SK-N-SH (cell line): ENCODE results near the gene ZCCHC2. TPM values are rescaled to one million over a fixed set of nuclear protein-coding genes. Genes with fewer than 3 reads are reported as not detected.

Experiments
- CTCF ChIA-PET: fragments of 300-600, 350-600 bp; formaldehyde crosslinking; extraction: SDS; loops from one replicate; lab custom pipeline; 2021; lab: Yijun Ruan, JAX
- POLR2A ChIA-PET: fragments of 350-600 bp; sonication (Branson Sonifier 250); formaldehyde crosslinking; extraction: SDS; loops from one replicate; lab custom pipeline; 2020; ENCODE audit warnings: antibody characterized with exemption, inconsistent platforms; lab: Yijun Ruan, JAX
- DNase-seq: peaks from one replicate; pipeline ENCODE4 v3.0.0; 2012
- H2AFZ ChIP-seq: fragments of 200-600 bp; sonication (generic); 2 replicates; pipeline ENCODE4 v1.8.1; 2016; ENCODE audit warnings: antibody characterized with exemption, mild to moderate bottlenecking, low read depth
- H3F3A ChIP-seq: fragments of 200-600 bp; sonication (generic); replicated peaks from 2 replicates; pipeline ENCODE3; 2016; ENCODE audit warnings: antibody characterized with exemption, mild to moderate bottlenecking; ENCODE audit not compliant: insufficient read depth
- H3K27ac ChIP-seq, 2 experiments: fragments of 200-500 bp in 1 of 2; fragments of 200-600 bp in 1 of 2; sonication (Bioruptor generic) in 1 of 2; sonication (generic), shearing (Covaris generic) in 1 of 2; 2 replicates each; pipeline versions ENCODE4 v1.5.1 to v1.6.1; 2014 to 2016; ENCODE audit warnings: low read depth in 2 of 2, inconsistent platforms in 1 of 2, low read length in 1 of 2, mild to moderate bottlenecking in 1 of 2, mixed read lengths in 1 of 2
- H3K27me3 ChIP-seq: fragments of 200-600 bp; sonication (generic), shearing (Covaris generic); 2 replicates; pipeline ENCODE4 v1.6.1; 2016; ENCODE audit warnings: mixed run types; ENCODE audit not compliant: insufficient read depth
- H3K36me3 ChIP-seq, 2 experiments: fragments of 200-500 bp in 1 of 2; fragments of 200-600 bp in 1 of 2; sonication (Bioruptor generic) in 1 of 2; sonication (generic) in 1 of 2; replicated peaks in 1 of 2; 2 replicates each; pipeline versions ENCODE3 to v1.5.1; 2014 to 2016; ENCODE audit warnings: low read length in 1 of 2, mild to moderate bottlenecking in 1 of 2; ENCODE audit not compliant: insufficient read depth in 2 of 2, control insufficient read depth in 1 of 2
- H3K4me1 ChIP-seq, 2 experiments: fragments of 200-500 bp in 1 of 2; fragments of 200-600 bp in 1 of 2; sonication (Bioruptor generic) in 1 of 2; sonication (generic), shearing (Covaris generic) in 1 of 2; 2 replicates each; pipeline versions ENCODE4 v1.5.1 to v1.6.1; 2014 to 2016; ENCODE audit warnings: low read depth in 1 of 2, low read length in 1 of 2, mixed run types in 1 of 2; ENCODE audit not compliant: insufficient read depth in 2 of 2, control insufficient read depth in 1 of 2
- H3K4me2 ChIP-seq: fragments of 200-600 bp; sonication (generic), shearing (Covaris generic); 2 replicates; pipeline ENCODE4 v1.6.1; 2017; ENCODE audit warnings: mixed run types
- H3K4me3 ChIP-seq, 2 experiments: fragments of 200-500 bp in 1 of 2; fragments of 200-600 bp in 1 of 2; sonication (Bioruptor generic) in 1 of 2; sonication (generic), shearing (Covaris generic) in 1 of 2; 2 replicates each; pipeline versions ENCODE4 v1.5.1 to v1.8.1; 2014 to 2016; ENCODE audit warnings: low read depth in 2 of 2, inconsistent platforms in 1 of 2, low read length in 1 of 2, mild to moderate bottlenecking in 1 of 2, mixed read lengths in 1 of 2, moderate library complexity in 1 of 2
- H3K79me2 ChIP-seq: fragments of 200-600 bp; sonication (generic); 2 replicates; pipeline ENCODE4 v1.8.1; 2017; ENCODE audit warnings: mild to moderate bottlenecking; ENCODE audit not compliant: insufficient read depth
- H3K9ac ChIP-seq: fragments of 200-600 bp; sonication (generic); 2 replicates; pipeline ENCODE4 v1.6.1; 2017; ENCODE audit warnings: mixed run types
- H3K9me2 ChIP-seq: fragments of 200-600 bp; sonication (generic); 2 replicates; pipeline ENCODE4 v1.6.1; 2017; ENCODE audit warnings: mixed run types
- H3K9me3 ChIP-seq: fragments of 200-600 bp; sonication (generic); 2 replicates; pipeline ENCODE4 v1.6.1; 2017; ENCODE audit warnings: mixed run types, mild to moderate bottlenecking, moderate library complexity
- H4K20me1 ChIP-seq: fragments of 200-600 bp; sonication (generic); 2 replicates; pipeline ENCODE4 v1.6.1; 2017; ENCODE audit warnings: mild to moderate bottlenecking, mixed run types; ENCODE audit not compliant: insufficient read depth
- CHD2 ChIP-seq: fragments of 150-350 bp; IDR thresholded peaks from 2 replicates; pipeline ENCODE4 v1.6.1; 2018; ENCODE audit warnings: low read length; ENCODE audit not compliant: partially characterized antibody
- ELF1 ChIP-seq: IDR thresholded peaks from 2 replicates; pipeline ENCODE4 v1.4.0; 2012
- EP300 ChIP-seq, 2 experiments: IDR thresholded peaks; 2 replicates each; pipeline versions ENCODE4 v1.4.0 to v1.6.1; 2012; ENCODE audit warnings: borderline replicate concordance in 1 of 2, low read depth in 1 of 2, low read length in 1 of 2
- EZH2phosphoT487 ChIP-seq: fragments of 200-600 bp; sonication (generic); IDR thresholded peaks from 2 replicates; pipeline ENCODE4 v1.6.1; 2017; ENCODE audit warnings: low read depth, mixed run types, mild to moderate bottlenecking, antibody characterized with exemption, moderate library complexity, borderline replicate concordance
- FOSL2 ChIP-seq: IDR thresholded peaks from 2 replicates; pipeline ENCODE4 v1.4.0; 2012; ENCODE audit warnings: low read depth, mild to moderate bottlenecking, moderate library complexity, borderline replicate concordance
- FOXM1 ChIP-seq: IDR thresholded peaks from 2 replicates; pipeline ENCODE4 v1.4.0; 2012; ENCODE audit warnings: low read depth, mild to moderate bottlenecking
- GABPA ChIP-seq: IDR thresholded peaks from 2 replicates; pipeline ENCODE4 v1.4.0; 2012; ENCODE audit warnings: low read depth, mild to moderate bottlenecking
- GATA2 ChIP-seq: sonication (generic); formaldehyde crosslinking; IDR thresholded peaks from 2 replicates; pipeline ENCODE4 v1.5.0; 2020; ENCODE audit warnings: mild to moderate bottlenecking, missing genetic modification reagents
- JUND ChIP-seq: IDR thresholded peaks from 2 replicates; pipeline ENCODE4 v1.4.0; 2012
- MAX ChIP-seq: IDR thresholded peaks from 2 replicates; pipeline ENCODE4 v1.4.0; 2012; ENCODE audit warnings: low read depth
- MXI1 ChIP-seq: IDR thresholded peaks from 2 replicates; pipeline ENCODE4 v1.6.1; 2012; ENCODE audit warnings: mild to moderate bottlenecking, low read depth, low read length, improper control_type of control experiment
- NRF1 ChIP-seq: IDR thresholded peaks from 2 replicates; pipeline ENCODE4 v1.6.1; 2012; ENCODE audit warnings: low read depth, mild to moderate bottlenecking, low read length
- POLR2AphosphoS5 ChIP-seq: IDR thresholded peaks from 2 replicates; pipeline ENCODE4 v1.6.1; 2012; ENCODE audit warnings: low read depth, low read length
- RAD21 ChIP-seq: IDR thresholded peaks from 2 replicates; pipeline ENCODE4 v1.6.1; 2012; ENCODE audit warnings: mild to moderate bottlenecking, low read length
- RXRA ChIP-seq: IDR thresholded peaks from 2 replicates; pipeline ENCODE4 v1.4.0; 2012; ENCODE audit warnings: low read depth, mild to moderate bottlenecking, borderline replicate concordance
- TAF1 ChIP-seq: IDR thresholded peaks from 2 replicates; pipeline ENCODE4 v1.6.1; 2012; ENCODE audit warnings: low read depth, mild to moderate bottlenecking, low read length, moderate library complexity, borderline replicate concordance
- TCF12 ChIP-seq: IDR thresholded peaks from 2 replicates; pipeline ENCODE4 v1.4.0; 2012
- TEAD4 ChIP-seq: IDR thresholded peaks from 2 replicates; pipeline ENCODE4 v1.4.0; 2012; ENCODE audit warnings: mild to moderate bottlenecking, borderline replicate concordance; ENCODE audit not compliant: insufficient read depth
- YY1 ChIP-seq: IDR thresholded peaks from 2 replicates; pipeline ENCODE4 v1.4.0; 2012; ENCODE audit warnings: low read depth, mild to moderate bottlenecking
- WGBS: methylation state at CpG from one replicate; pipeline ENCODE4 v1.1.6; 2017; ENCODE audit warnings: low lambda C conversion rate; 5-methylcytosine and 5-hydroxymethylcytosine counted together
- polyA plus RNA-seq, 3 experiments: library from polyadenylated mRNA; depleted of rRNA; stranded (reverse); fragments of >200 nt; gene quantifications; 2 replicates each; pipeline ENCODE4 v1.2.3, GENCODE V29; 2012
- TF ChIP-seq, protein P1 (sequence below): fragments of 150-350 bp; IDR thresholded peaks from 2 replicates; pipeline ENCODE4 v1.6.1; 2016; ENCODE audit warnings: mild to moderate bottlenecking, low read depth, low read length
- TF ChIP-seq, protein P2 (sequence below): IDR thresholded peaks from 2 replicates; pipeline ENCODE4 v1.6.1; 2012; ENCODE audit warnings: mild to moderate bottlenecking, low read depth, low read length, moderate library complexity
- TF ChIP-seq, protein P3 (sequence below): IDR thresholded peaks from 2 replicates; pipeline ENCODE4 v1.4.0; 2012; ENCODE audit warnings: low read depth, borderline replicate concordance

ZCCHC2 gene
- polyA plus RNA-seq, 1 of the 3 experiments (the other 2 are of a cell fraction): 7.3 TPM

DNA sequence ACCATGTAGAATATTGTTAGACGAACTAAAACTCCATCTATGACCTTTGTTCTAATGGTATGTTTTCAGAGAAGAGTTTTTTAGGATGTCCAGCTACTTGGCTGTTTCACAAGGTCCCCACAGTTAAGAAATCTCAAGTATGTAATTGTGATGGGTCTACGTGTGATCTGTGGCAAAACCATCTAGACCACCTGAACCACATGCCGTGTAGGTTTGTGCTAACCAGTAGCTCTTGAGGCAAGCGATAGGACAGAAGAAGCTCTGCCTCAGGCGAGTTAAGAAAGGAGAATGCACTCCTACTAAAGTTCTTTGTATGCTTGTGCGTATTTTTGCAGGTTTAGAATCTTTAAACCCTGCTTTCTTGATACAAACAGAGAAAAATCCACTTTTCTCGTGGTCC lies 13.2 kb downstream of the ZCCHC2 start:
- no peaks in the 10 kb centered on the region for H3F3A ChIP-seq
- TF ChIP-seq ELF1: no peak
- no peak for TF ChIP-seq CHD2
- no peak for TF ChIP-seq RXRA
- no peak for TF ChIP-seq TEAD4
- TF ChIP-seq, protein P1, sequence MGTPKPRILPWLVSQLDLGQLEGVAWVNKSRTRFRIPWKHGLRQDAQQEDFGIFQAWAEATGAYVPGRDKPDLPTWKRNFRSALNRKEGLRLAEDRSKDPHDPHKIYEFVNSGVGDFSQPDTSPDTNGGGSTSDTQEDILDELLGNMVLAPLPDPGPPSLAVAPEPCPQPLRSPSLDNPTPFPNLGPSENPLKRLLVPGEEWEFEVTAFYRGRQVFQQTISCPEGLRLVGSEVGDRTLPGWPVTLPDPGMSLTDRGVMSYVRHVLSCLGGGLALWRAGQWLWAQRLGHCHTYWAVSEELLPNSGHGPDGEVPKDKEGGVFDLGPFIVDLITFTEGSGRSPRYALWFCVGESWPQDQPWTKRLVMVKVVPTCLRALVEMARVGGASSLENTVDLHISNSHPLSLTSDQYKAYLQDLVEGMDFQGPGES: no peak
- TF ChIP-seq NRF1: no peak
- no peak for TF ChIP-seq JUND
- no peak for TF ChIP-seq YY1
- TF ChIP-seq GATA2 (CRISPR knock-in tag): no peak
- TF ChIP-seq GABPA: no peak
- no peak for TF ChIP-seq MXI1
- TF ChIP-seq MAX: no peak
- TF ChIP-seq EZH2phosphoT487: no peak
- no peak overlapping the region for H3K4me2 ChIP-seq
- no peak for DNase-seq
- no peaks in the 10 kb centered on the region for H4K20me1 ChIP-seq
- H3K36me3 ChIP-seq: peaks cover 0 to 12% of the 10 kb centered on the region in 2 experiments
- no peaks in the 10 kb centered on the region for H3K9me3 ChIP-seq
- 95% methylated on average over 7 of the region's 7 CpGs for WGBS
- H3K9ac ChIP-seq: no peak overlapping the region
- ChIA-PET CTCF (no interaction called here), POLR2A (no interaction called here)
- H3K4me3 ChIP-seq: no peak overlapping the region
- no peak overlapping the region for H3K27ac ChIP-seq
- no peak overlapping the region for H2AFZ ChIP-seq
- peaks cover 44% of the 10 kb centered on the region for H3K79me2 ChIP-seq
- no peaks in the 10 kb centered on the region for H3K9me2 ChIP-seq
- no peaks in the 10 kb centered on the region for H3K4me1 ChIP-seq
- H3K27me3 ChIP-seq: no peaks in the 10 kb centered on the region

- DNase-seq: no peak
- Histone ChIP-seq H3K4me2 (no peak overlapping the region), H3K9me3 (no peaks in the 10 kb centered on the region), H3K9ac (no peak overlapping the region), H3K27me3 (no peaks in the 10 kb centered on the region), H4K20me1 (no peaks in the 10 kb centered on the region), H3K4me1 (no peaks in the 10 kb centered on the region), H3K79me2 (peaks cover 37% of the 10 kb centered on the region), H2AFZ (no peak overlapping the region), H3K9me2 (no peaks in the 10 kb centered on the region), H3K27ac (no peak overlapping the region), H3F3A (no peaks in the 10 kb centered on the region), H3K4me3 (no peak overlapping the region), H3K36me3 (peaks cover 0 to 23% of the 10 kb centered on the region in 2 experiments)
- WGBS: 98% methylated on average over 8 of the region's 8 CpGs
- ChIA-PET CTCF (interaction anchor here (0.7 kb wide), 1 partner anchor 79 kb away, joined by 3 read pairs; no protein-coding TSS in a partner anchor), POLR2A (no interaction called here)
- TF ChIP-seq ELF1 (no peak), RXRA (no peak), CHD2 (no peak), EP300 (IDR thresholded peaks at IDR 0.05; ENCODE audit: borderline replicate concordance in 1 of 2, low read depth in 1 of 2, low read length in 1 of 2) (no peak), TAF1 (no peak), GATA2 (CRISPR knock-in tag) (no peak), RAD21 (no peak), TCF12 (no peak), TEAD4 (no peak), FOSL2 (no peak), NRF1 (no peak), POLR2AphosphoS5 (no peak), EZH2phosphoT487 (no peak), FOXM1 (no peak)
- TF ChIP-seq, protein P2, sequence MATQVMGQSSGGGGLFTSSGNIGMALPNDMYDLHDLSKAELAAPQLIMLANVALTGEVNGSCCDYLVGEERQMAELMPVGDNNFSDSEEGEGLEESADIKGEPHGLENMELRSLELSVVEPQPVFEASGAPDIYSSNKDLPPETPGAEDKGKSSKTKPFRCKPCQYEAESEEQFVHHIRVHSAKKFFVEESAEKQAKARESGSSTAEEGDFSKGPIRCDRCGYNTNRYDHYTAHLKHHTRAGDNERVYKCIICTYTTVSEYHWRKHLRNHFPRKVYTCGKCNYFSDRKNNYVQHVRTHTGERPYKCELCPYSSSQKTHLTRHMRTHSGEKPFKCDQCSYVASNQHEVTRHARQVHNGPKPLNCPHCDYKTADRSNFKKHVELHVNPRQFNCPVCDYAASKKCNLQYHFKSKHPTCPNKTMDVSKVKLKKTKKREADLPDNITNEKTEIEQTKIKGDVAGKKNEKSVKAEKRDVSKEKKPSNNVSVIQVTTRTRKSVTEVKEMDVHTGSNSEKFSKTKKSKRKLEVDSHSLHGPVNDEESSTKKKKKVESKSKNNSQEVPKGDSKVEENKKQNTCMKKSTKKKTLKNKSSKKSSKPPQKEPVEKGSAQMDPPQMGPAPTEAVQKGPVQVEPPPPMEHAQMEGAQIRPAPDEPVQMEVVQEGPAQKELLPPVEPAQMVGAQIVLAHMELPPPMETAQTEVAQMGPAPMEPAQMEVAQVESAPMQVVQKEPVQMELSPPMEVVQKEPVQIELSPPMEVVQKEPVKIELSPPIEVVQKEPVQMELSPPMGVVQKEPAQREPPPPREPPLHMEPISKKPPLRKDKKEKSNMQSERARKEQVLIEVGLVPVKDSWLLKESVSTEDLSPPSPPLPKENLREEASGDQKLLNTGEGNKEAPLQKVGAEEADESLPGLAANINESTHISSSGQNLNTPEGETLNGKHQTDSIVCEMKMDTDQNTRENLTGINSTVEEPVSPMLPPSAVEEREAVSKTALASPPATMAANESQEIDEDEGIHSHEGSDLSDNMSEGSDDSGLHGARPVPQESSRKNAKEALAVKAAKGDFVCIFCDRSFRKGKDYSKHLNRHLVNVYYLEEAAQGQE: no peak
- TF ChIP-seq, protein P3, sequence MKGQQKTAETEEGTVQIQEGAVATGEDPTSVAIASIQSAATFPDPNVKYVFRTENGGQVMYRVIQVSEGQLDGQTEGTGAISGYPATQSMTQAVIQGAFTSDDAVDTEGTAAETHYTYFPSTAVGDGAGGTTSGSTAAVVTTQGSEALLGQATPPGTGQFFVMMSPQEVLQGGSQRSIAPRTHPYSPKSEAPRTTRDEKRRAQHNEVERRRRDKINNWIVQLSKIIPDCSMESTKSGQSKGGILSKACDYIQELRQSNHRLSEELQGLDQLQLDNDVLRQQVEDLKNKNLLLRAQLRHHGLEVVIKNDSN: no peak
Measured at GRCh38 chr18:62537042-62537894, 14.4 kb downstream of the ZCCHC2 start.
